CD4-positive, alpha-beta T cell treated with Interleukin-4 for 4 hours (primary cell): ENCODE measurements around the gene PRIM2.
"Not testable (repeated sequence)": the region's sequence is repeated elsewhere in the genome, so short reads cannot be mapped to it uniquely, and the experiment has no call there.

Experiments
- DNase-seq: peaks from one replicate; pipeline ENCODE4 v3.0.0-alpha.2; 2020

The PRIM2 gene

DNA sequence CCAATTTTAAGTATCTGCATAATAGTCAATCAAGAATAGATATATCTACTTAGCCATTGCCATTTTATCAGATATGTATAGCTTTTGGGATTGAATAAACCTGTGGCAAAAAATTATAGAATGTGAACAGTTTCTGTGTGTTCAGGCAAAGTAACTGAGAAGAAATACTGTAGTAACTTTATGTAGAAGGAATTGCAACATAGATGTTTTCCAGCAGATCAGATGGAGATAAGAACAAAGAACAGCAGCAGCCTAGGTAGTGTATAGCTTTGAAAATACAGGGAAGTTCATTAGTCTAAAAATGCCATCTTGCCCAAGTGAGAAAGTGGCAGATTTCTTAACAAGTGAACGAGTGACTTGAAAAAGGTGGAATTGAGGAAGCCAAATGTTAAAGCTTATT is 197.7 kb downstream of the PRIM2 start:
- DNase-seq, result not testable (repeated sequence)

DNA sequence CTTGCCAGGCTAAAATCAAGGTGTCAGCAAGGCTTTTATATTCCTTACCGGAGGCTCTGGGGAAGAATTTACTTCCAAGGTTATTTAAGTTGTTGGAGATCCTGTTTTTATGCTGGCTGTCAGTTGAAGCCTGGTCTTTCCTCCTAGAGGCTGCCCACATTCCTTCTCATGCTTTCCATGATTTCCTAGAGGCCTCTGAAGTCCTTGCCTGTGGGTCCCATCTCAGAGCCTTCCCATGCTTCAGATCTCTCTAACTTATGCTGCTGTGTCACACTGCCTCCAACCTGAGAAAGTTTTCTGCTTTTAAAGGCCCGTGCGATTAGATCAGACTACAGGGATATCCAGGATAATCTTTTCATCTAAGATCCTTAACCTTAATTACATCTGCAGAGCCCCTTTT is 198.4 kb downstream of the PRIM2 start:
- not testable (repeated sequence) for DNase-seq

DNA sequence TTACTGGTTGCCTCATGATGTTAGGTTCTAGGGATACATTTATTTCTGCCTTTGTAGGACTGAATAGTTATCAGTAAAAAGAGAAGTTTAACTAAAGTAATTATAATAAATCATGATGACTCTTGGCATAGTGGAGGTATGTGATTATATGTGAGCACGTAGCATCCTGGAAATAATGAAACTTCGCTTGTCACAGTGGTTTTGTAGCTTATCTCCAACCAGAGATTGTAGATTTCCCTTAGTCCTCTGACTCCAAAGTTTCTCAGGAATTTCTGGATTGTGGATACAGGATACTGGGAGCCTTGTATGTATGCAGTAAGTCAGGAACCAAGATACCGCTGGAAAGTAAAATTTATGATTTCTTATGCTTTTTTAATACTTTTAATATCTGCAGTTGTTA is 199.3 kb downstream of the PRIM2 start:
- not testable (repeated sequence) for DNase-seq

DNA sequence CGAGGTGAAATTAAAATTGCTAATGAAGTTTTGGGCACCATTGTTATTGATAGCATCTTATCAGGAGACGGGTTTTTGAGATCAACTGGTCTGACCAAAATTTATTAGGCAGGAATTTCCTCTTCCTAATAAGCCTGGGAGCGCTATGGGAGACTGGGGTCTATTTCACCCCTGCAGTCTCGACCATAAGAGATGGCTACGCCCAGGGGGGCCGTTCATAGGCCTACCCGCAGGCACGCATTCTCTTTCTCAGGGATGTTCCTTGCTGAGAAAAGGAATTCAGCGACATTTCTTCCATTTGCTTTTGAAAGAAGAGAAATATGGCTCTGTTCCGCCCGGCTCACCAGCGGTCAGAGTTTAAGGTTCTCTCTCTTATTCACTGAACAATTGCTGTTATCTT is 201.8 kb downstream of the PRIM2 start:
- not testable (repeated sequence) for DNase-seq

DNA sequence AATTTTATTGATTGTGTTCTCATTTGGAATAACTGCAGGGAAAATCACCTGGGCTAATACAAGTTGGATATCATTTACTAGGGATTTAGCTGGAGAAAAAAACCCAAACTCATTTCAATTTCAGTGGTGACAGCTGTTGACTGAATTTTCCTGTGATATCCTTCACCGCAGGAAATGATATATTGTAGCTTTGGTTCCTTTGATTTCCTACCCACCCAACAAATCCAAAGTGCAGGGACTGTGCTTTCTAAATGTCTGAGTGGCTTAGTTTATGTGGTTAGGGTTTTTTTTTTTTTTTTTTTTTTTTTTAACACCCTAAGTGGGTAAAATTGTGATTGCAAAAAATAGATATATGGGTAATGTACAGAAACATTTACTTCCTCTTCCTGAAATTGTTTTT is 203.7 kb downstream of the PRIM2 start:
- DNase-seq, result not testable (repeated sequence)

DNA sequence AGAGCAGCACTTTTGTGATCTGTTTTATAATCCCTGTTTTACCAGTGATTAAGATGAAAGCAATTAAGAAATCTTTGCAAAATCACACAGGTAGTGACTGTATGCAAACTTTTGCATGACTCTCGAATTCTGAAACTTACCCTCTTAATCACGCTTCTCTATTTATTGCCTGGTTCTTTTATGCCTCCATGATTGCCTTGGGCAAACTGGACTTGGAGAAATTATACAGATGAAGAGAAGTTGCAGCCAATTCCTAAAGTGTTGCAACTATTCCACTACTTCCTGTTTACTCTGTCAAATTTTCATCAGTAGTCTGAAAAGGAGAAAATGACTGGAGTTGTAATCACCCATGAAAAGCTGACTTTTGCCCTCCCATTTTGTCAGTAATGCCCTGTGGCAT is 205.8 kb downstream of the PRIM2 start:
- DNase-seq, result not testable (repeated sequence)

DNA sequence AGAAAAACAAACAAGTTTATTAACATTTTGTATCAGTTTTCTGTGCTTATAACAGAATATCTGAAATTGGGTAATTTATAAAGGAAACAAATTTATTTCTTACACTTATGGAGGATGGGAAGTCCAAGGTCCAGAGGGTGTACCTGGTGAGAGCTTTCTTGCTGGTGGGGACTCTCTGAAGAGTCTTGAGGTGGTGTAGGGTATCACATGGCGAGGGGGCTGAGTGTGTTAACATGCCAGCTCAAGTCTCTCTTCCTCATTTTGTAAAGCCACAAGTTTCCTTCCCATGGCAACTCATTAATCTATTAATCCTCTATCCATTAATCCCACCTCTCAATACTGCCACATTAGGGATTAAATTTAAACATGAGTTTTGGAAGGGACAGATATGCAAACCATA is 212.3 kb downstream of the PRIM2 start:
- not testable (repeated sequence) for DNase-seq

DNA sequence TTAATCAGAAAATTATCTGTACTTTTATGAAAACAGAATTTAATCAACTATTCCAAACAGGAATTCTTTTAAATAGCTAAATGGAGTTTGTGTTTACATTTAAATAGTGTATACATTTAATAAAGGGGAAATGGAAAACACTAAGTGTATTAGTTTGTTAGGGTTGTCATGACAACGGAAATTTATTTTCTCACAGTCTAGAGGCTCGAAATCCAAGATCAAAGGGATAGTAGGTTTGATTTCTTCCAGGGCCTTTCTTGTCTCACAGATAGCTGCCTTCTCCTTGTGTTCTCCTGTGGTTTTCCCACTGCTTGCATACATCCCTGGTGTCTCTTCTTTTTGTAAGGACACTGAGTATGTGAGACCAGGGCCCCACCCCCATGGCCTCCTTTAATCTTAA is 215.2 kb downstream of the PRIM2 start:
- not testable (repeated sequence) for DNase-seq

DNA sequence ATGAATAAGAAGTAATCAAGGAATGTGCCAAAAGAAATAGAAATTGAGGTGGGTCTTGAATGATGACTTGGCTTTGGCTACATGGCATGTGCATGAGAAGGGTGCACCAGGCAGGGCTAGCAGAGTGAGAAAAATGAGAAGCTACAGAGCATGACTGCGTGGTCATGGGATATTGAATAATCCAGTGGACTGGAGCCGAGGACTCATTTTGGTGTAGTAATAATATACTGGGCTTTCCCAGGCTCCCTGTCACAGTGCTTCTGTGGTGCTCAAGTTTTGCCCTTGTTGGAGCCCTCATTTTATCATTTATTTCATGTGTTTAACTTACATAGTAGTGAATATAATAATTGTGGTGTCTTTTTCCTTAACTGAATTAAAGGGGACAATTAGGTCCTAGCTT is 217.7 kb downstream of the PRIM2 start:
- DNase-seq, result not testable (repeated sequence)

DNA sequence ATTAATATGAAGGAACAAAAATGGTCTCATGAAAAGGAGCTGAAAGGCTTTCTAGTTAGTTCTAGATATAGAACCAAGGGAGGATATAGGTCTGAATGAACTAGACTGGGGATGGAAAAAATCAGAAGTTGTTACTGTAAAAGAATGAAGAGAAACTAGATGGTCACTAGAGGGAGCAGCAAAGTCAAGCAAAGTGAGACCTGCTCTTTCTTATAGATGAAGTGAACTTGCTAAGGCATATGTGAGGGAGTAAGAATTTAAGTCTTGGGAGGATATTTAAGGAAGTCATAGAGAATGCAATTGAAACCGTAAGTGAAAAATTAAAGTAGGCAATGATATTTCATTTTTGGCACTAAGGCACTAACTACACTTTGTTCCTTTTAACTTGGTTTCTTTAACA is 218.6 kb downstream of the PRIM2 start:
- not testable (repeated sequence) for DNase-seq

DNA sequence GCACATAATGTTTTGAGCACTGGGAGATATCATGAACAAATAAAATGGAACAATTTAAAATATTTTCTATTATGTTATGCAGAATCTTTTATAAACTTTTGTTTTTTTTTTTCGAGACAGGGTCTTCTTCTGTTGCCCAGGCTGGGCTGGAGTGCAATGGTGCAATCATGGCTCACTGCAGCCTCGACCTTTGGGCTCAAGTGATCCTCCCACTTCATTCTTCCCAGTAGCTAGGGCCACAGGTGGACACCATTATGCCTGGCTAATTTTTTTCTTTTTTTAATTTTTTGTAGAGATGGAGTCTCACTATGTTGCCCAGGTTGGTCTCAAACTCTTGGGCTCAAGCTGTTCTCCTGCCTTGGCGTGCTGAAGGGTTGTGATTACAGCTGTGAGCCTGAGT is 220.5 kb downstream of the PRIM2 start:
- not testable (repeated sequence) for DNase-seq

DNA sequence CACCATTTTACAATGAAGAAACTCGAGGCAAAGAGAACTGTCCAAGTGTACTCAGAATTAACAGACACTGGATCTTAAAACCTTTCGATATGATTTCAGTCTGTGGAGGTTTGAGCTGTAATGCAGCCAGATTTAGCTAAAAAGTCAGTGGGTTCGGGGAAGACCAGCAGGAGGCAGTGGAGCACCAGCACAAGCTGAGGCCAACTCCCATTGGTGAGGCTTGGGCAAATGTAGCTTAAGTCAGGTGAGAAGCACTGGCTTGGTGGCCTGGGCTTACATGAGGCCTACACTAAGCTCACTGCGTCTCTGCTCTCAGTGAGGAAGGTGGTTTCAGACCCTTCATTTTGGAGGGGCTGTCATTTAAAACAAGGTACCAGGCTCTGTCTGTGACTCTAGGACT is 234.5 kb downstream of the PRIM2 start:
- not testable (repeated sequence) for DNase-seq

DNA sequence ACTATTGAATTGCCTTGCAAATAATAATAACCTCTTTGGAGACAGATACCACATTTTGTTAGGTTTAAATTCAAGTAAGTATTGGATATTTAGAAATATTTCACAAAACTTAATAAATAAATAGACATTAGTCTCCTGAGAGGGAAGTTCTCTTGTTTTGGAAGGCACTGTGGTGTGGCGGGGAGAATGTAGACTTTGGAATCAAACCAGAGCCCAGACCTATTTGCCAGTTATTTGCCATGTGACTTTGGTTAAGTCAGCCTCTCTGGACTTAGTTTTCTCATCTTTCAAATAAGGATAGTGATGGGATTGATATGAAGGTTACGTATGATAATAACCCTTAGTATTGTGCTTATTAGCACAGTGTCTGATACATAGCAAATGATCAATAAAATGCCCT is 240.4 kb downstream of the PRIM2 start:
- DNase-seq, result not testable (repeated sequence)

DNA sequence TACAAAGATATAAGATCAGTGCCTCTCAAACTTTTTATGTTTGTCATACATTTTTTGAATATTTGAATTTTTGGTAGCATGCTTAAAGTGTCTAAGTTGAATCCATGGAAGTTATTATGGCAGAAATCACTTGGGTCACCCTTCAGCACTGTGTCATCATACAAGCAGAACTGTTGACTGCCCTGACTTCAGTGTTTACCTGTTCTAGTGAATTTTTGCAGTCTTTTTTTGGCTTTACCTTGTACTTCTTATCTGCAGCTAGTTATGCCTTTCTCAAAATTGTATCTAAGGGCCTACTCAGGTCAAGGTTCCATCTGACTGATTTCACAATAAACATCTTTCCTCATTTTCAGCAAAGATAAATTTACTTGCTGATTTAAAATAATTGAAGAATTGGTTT is 241.7 kb downstream of the PRIM2 start:
- not testable (repeated sequence) for DNase-seq

DNA sequence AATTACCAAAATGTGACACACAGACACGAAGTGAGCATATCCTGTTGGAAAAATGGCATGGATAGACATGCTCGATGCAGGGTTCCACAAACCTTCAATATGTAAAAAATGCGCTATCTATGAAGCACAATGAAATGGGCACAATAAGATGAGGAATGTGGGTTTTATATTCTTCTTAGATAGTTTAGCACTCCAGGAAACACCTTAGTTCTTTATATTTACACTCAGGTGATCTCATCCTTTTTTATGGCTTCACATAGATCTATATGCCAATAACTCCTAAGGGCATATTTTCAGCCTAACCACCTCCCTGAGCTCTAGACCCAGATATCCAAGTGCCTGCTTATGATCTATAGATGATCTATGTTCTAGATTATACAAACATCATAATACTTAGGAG is 244.8 kb downstream of the PRIM2 start:
- DNase-seq, result not testable (repeated sequence)

DNA sequence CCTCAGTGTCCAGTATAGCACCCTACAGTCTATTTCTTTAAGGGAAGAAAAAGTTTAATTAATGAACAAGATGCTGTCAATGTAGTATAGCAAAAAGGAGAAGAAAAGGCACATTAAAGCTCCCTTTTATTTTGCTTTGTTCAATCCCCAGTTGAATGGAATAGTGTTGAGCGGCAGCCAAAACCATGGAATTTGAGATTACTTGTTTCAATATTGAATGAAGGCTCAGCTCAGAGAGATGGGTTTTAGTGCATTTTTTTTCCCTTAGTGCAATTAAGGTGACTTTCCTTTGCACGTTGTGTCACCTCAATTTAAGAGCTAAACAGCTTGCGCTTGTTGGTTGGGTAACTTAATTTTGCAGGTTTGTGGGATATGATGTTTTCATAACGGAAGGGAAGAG is 254.7 kb downstream of the PRIM2 start:
- DNase-seq, result not testable (repeated sequence)

DNA sequence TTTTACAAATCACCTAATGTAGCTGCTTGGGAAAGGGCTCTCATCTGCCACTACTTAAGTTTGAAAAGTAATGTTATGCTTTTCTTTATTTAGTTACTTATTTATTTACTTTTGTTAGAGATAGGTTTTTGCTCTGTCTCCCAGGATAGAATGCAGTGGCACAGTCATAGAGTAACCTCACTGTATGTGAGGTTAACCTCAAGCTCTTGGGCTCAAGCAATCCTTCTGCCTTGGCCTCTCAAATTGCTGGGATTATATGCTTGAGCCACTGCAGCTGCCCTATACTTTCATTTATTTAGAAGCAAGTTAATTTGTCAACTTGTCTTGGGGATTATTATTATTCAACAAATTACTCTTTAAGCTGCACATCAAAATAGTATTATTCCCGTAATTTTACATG is 255.4 kb downstream of the PRIM2 start:
- not testable (repeated sequence) for DNase-seq

DNA sequence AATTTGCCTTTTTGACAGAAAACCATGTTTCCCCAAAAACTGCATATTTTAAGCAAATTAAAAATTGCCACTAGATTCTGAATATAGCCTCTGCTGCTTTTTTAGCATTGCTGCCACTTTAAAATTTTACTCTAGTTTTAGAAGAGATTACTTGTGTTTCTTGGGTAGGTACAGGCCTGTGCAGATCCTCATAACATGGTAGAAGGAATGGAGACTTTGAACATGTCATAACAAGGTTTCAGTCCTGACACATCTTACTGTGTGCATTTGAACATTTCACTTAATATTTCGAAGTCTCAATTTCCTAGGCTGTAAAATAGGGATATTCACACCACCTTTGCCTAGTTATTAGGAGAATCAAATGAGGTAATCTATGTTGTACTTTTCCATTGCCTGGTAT is 259.6 kb downstream of the PRIM2 start:
- DNase-seq, result not testable (repeated sequence)

DNA sequence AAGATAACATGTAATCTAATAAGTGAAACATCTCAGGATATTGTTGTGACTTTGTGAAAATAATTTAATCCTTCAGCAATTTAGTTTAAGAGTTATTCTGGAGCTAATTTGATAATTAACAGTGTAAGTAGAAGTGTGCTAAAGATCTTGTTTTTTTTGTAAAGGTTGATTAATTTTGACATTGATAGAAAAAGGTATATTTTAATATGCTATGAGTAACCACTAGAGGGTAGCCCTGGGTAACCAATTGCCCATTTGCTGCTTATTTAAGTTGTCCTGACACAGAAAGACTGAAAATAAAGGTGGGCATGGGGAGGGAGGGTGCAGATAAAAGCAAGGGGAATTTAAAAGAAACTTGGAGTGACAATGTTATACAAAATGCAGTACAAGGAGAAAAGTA is 262.1 kb downstream of the PRIM2 start:
- DNase-seq, result not testable (repeated sequence)

DNA sequence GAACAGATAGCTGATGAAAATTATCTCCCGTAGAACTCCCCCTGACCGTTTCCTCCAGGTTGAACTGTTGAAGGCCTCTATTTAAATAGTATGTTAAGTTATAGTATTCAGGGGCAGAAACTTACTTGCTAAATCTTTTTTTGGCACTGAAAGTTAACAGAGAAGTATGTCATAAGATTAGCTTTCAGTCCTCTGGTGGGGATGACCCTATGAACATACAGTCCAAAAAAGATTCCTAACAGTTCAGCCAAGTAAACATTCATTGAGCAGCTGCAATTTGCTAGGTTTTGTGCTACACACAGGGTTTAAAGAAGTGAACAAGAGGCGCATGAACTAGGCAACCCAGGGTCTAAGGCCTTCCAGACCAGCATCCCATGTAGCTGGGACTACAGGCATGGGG is 264.2 kb downstream of the PRIM2 start:
- DNase-seq, result not testable (repeated sequence)

DNA sequence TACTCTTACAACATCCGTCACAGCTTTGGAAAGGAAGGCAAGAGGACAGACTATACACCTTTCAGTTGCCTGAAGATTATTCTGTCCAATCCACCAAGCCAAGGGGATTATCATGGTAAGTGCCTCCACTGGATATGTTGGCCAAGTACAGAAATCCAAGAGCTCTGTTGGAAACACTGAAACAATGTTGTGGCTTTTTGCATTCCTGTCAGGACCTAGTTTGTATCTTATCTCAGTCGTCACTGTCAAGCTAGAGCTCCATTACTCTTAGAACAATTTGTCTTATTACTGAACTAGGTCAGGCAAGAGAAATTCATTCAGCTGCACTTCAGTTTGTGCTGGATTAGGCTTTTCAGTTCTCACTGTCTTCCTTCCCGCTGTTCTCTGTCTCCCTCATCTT is 283.7 kb downstream of the PRIM2 start:
- not testable (repeated sequence) for DNase-seq

DNA sequence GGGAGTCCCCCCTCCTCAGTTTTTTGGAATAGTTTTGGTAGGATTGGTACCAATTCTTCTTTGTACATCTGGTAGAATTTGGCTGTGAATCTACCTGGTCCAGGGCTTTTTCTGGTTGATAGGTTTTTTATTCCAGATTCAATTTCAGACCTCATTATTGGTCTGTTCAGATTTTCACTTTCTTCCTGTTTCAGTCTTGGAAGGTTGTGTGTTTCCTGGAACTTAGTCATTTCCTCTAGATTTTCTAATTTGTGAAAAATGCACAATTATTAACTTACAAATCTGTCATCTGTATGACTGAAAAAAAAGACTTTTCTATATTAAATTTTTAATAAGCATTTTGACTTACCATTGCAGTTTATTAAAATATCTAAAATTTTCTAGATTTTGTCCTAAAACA is 287.9 kb downstream of the PRIM2 start:
- DNase-seq, result not testable (repeated sequence)

DNA sequence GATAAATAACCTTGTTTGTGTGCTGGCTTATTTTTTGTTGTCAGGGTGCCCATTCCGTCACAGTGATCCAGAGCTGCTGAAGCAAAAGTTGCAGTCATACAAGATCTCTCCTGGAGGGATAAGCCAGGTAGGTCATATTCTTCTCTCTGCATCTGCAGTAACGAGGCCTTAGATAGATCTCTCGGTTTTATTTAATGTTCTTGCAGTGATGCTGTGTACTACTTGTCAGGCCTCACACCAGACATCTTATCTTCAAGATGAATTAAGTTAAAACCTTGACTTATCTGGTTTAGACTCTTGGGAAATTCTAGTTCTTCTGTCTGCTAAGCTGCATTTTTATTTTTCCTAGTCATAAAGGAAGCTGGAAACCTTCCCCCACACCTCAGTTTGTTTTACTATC is 288.9 kb downstream of the PRIM2 start:
- DNase-seq, result not testable (repeated sequence)

DNA sequence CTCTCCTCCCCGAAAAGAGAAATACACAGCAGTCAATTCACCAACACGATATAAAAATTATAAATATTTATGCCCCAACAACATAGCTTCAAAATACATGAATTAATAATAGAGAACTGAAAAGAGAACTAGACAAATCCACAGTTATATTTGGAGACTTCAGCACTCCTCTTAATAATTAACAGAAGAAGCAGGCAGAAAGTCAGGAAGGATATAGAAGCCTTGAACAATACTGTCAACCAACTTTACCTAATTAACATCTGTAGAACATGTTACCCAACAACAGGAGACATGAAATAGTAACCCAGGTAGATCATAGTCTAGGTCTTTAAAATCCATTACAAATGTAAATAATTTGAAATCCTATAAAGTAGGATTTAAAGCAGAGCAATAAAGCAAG is 293.2 kb downstream of the PRIM2 start:
- not testable (repeated sequence) for DNase-seq

DNA sequence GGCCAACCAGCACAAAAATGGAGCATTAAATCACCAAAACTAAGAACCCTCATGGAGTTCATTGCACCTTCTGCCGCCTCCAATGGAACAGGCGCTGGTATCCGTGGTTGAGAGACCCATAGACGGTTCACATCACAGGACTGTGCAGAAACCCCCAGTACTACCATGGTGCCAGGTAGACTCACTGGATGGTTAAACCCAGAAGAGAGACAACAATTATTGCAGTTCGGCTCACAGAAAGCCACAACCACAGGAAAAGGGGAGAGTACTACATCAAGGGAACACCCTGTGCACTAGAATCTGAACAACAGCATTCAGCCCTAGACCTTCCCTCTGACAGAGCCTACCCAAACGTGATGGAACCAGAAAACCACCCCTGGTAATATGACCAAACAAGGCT is 301.5 kb downstream of the PRIM2 start:
- not testable (repeated sequence) for DNase-seq

DNA sequence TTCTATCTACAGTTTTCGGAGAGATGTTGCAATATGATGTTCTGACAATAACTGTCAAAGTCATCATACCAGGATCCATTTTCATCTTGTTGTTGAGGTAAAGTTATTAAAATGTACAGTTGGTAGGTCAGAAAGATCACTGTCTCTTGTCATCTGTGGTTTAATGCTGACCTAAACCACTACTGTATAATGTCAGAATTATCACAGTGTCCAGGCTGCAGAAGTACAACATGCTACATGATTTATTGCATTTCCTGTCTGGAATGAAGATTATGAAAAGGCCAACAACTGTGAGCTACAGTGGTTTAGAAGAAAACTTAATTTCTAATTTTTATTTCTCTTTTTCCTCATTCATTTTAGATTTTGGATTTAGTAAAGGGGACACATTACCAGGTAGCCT is 314.3 kb downstream of the PRIM2 start:
- DNase-seq, result not testable (repeated sequence)
